HG03565 (cell line): ENCODE measurements around the gene USP4.
"Not testable (repeated sequence)": the region's sequence is repeated elsewhere in the genome, so short reads cannot be mapped to it uniquely, and the experiment has no call there.

Experiments
- ATAC-seq: cut with Tn5 transposase; IDR thresholded peaks from one replicate; pipeline ENCODE4 v1.9.1; 2021; ENCODE audit warnings: mild to moderate bottlenecking, moderate library complexity; ENCODE audit not compliant: unreplicated experiment

Gene USP4

DNA sequence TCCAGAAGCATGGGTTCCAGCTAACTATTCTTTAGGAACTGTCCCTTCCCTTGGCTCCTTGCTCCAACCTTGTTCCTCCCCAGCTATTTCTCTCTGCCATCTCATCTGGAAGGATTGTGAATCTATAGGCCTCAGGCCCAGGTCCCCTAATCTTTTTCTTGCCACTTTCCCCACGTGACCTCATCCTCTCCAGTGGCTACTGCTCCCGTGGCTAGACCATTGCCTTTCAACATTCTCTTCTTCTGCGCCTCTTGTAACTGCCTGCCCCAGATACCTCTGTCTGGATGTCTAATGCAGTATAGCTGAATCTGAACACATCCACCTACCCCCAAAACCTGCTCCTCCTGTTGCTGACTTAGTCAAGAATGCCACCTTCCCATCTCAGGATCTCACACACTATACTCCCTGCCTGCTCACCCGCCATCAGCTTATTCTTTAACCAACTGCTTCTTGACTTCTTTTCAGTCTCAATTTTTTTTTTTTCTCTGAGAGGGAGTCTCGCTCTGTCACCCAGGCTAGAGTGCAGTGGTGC is 13.1 kb upstream of the USP4 start:
- no peak for ATAC-seq

DNA sequence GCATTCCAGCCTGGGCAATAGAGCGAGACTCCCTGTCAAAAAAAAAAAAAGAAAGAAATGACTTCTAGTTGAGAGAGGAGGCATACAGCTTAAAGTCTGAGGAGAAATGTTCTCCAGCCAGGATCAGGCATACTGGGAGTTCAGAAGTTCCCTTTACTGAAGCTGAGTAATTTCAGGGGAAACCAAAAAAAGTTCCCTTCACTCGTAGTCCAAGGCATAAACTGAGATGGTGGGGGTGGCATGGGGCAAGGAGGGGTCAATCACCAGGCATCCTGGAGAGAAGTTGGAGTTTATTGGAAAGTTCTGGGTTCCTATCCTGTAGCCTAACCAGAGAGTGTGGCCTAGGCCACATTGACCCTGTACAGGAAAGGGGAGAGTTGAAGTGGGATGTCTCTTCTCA is 12.4 kb upstream of the USP4 start:
- ATAC-seq, result no peak

DNA sequence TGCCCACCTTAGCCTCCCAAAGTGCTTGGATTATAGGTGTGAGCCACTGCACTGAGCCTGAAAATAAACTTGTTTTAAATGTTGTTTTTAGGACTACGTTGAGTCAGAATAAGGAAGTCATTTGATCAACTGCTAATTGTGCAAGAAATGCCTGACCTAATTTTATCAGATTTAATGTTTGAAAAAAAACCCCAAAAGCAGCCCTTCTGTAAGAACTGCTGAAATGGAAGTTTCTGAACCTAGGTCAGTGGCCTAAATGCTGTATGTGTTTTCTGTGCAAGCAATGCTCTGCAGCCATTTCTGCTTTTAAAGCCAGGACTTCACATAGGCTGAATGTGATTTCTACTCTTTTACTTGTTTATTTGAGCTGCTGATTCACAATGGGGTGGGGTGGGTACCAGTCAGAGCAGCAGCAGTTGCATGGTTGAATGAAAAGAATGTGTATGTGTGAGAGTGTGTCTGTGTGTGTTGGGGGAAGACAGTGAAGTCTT is 11.7 kb upstream of the USP4 start:
- no peak for ATAC-seq

DNA sequence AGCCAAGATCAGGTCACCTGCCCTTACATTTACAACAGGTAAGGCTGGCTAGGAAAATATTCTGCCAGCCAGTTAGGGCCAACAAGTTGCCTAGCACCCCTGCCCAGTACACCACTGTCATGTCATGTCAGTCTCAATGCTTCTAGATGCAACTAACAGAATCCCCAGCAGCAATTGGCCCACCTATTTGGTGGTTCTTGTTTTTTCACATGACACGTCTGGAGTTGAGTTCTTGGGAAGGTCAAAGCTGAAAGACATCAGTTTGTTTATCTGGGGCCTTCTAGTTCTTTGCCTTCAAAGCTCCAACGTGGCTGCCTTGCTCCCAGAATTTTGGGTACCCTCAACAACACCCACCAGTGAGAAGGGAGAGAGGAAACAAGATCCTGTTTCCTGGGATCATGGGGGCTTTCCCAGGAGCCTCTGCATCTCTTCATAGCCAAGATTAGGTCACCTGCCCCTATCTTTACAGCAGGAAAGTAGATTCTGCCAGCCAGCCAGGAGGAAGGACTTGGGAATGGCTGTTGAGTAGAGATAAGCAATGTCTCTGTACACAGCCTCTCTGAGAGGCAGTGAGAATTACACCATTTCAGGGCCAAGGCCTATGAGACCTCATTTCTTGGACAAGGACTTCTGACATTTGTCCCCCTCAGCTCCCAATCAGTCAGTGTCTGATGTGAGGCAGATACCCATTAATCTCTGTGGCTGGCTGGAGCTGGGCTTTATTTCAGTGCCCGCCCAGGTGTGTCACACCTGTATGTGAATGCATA is 9.7 kb upstream of the USP4 start:
- ATAC-seq, result no peak

DNA sequence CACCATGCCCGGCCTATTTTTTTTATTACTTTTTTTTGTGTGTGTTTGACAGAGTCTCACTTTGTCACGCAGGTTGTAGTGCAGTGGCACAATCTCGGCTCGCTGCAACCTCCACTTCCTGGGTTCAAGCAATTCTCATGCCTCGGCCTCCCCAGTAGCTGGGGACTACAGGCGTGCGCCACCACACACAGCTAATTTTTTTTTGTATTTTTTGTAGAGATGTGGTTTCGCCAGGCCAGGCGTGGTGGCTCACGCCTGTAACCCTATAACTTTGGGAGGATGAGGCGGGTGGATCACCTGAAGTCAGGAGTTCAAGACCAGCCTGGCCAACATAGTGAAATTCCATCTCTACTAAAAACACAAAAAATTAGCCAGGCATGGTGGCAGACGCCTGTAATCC is 8.5 kb upstream of the USP4 start:
- ATAC-seq, result not testable (repeated sequence)

DNA sequence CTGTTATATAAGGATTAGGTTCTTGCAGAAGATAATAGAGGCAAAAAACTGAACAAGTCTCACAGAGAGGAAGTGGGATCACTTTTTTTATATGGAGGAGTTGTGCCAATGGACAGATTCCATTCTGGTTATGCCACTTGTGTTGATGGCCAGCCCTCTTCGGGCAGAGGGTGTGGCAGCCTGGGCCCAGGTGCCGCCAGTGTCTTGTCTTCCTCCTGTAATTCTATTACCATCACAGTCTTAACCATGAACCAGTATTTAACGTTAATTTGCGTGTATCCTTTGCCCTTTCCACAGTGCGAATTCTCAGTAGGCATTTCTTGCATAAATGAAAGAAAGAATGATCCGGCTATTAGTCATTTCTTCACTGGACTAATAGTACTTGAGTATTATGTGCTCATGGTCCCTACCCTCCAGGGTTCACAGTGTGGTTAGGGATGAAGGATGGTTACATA is 7.0 kb upstream of the USP4 start:
- no peak for ATAC-seq

DNA sequence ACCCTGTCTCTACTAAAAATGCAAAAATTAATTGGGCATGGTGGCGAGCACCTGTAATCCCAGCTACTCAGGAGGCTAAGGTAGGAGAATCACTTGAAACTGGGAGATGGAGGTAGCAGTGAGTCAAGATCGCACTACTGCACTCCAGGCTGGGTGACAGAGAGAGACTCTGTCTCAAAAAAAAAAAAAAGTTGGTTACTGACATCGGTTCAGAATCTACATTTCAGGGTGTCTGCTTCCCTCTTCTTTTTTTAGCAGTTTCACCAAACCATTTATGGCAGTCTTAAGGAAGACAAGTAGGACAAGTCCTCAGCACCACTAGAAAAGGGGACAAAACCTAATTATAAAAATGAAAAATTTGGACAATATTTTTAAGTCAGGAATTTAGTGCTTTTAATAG is 3.3 kb upstream of the USP4 start:
- ATAC-seq, result no peak

DNA sequence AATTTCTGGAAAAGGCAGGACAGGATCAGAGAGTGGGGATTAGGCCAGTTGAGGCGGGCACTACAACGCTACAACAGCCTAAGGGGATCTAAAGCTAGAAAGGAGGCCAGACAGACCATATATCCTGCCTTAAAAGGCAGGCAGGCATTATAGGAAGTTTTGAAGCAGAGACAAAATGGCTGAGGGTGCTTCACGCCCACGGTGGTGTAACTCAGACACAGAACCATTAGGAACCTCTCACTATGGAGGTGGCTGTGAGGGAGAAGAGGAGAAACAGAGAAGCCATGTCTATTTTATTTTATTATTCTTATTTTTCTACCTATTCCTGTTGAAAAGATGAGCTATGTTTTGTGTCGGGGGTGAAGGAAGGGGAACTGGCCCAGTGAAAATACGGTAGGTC is 2.1 kb upstream of the USP4 start:
- no peak for ATAC-seq

DNA sequence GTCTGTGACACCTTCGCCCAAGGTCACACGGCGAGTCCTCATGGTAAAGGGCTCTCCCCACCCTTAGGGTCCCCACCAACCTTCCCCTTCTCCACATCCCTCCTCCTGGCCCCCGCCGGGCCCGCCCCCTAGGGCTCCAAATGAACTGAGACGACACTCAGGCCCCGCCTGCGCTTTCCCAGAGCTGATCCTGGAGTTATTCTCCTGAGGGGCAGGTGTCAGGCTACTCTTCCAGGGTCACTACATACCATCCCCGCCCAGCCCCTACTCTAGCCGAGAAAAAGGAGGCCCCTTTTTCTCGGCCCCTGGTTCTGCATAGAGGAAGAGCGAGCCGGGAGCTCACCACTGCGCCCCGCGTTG is 292 bp downstream of the USP4 start:
- ATAC-seq, result no peak

DNA sequence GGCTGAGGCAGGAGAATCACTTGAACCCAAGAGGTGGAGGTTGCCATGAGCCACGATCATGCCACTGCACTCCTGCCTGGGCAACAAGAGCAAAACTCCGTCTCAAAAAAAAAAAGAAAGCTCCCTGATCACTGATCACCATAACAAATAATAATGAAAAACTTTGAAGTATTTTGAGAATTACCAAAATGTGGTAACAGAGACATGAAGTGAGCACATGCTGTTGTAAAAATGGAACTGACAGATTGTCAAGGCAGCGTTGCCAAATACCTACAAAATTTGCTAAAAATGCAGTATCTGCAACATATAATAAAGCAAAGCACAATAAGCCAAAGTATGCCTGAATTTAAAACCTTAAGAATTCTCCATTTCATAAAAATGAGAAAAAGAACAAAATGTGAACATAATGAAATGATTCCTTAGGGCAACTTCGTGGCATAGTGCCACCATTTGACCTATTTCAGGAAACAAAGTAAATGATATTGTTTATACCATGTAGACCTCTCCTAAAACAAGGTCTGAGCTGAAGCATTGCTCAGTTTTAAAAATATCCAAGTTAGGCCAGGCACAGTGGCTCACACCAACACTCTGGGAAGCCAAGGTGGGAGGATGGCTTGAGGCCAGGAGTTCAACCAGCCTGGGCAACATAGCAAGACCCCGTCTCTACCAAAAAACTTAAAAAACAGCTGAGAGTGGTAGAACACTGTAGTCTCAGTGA is 5.8 kb downstream of the USP4 start:
- no peak for ATAC-seq

DNA sequence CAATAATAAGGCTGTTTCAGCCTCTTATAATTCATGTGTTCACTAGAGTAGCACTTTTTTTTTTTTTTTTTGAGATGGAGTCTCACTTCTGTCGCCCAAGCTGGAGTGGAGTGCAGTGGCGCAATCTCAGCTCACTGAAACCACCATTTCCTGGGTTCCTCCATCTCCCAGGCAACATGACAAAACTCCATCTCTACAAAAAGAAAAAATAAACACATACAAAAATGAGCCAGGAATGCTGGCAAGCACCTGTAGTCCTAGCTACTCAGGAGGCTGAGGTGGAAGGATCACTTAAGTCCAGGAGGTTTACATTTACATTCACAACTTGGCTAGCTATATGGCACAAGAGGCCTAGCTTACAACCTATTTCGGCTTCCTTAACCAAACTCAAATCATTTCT is 6.8 kb downstream of the USP4 start:
- ATAC-seq, result no peak

DNA sequence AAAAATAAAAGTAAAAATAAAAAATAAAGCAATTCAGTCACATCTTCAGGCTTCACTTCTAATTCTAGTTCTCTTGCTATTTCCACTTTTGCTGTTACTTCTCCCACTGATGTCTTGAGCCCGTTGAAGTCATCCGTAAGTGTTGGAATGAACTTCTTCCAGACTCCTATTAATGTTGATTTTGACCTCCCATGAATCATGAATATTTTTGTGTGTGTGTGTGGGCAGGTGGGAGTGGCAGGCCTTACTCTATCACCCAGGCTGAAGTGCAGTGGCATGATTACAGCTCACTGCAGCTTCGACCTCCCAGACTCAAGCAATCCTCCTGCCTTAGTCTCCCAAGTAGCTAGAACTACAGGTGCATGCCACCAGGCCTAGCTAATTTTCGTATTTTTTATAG is 10.7 kb downstream of the USP4 start:
- no peak for ATAC-seq

DNA sequence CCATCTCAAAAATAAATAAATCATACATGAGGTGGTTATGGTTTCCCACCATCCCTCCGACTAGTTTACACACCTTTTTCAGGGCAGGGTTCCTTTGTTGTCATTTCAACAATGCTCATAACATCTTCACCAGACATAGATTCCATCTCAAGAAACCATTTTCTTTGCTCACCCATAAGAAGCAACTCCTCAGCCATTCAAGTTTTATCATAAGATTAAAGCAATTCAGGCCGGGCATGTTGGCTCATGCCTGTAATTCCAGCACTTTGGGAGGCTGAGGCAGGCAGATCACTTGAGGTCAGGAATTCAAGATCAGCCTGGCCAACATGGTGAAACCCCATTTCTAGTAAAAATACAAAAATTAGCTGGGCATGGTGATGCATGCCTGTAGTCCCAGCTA is 11.5 kb downstream of the USP4 start:
- ATAC-seq, result not testable (repeated sequence)

DNA sequence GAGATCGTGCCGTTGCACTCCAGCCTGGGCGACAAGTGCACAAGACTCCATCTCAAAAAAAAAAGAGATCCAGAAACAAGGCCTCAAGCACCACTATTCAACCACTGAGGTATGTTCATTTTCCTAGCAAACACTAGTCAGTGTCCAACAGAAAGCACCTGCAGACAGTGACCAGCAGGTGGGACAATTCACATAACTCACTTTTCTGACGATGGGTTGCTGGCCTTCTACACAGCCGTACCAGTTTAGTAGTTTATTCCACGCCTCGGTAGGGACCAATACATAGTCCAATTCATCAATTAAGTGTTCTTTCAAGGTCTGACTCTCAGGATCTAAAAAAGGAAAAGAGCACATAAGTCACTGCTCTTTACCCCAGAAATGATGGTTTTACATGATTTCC is 12.4 kb downstream of the USP4 start:
- no peak for ATAC-seq

DNA sequence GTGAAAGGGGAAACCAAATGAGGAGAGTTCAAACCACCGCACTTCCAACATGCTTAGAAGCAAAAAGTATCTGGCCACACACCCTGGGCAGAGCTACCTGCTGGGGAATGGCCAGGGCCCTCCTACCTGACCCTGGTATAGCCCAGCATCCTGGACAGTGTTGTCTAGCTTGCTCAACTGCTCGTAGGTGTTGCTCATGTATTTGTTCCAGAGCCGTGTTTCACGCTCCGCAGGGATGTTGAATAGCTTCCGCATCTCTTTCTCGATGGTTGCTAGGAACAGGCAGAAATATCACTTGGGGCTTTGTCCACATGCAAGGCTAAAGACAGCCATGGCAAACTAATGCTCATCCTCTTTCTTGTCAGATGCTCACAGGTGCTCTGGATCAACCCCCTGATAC is 15.1 kb downstream of the USP4 start:
- ATAC-seq, result no peak

DNA sequence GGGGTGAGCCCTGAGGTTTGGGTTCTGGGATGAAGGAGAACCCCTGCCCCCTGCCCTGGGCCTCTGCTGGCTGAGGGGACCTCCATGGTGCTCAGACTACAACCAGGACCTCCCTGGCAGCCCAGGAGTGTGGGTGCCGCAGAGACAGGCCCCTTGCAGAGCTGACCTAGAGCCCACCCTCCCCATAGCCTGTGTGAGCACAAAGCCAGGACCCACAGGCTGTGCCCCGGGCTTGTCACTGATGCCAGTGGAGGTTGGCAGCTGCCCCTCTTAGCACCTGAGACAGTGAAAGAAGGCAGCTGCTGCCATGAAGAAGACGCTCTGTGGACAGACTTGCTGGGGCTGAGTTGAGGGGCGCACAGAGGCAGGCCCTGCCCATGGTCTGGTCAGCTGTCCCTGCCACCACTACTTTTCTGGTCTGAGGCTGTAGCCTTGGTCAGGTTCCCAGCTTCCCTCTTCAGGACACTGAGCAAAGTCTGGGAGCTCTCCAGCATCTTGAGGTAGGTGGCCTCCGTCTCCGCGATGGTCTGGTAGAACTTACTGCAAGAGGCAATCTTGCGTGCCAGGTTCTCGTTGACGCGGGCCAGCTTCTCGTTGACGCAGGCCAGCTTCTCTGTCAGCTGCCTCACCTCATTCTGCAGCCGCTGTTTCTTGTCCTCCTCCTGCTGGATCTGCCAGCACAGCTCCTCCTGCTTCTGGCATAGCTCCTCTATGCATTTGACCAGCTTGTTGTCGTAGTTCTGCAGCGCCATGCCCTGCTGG is 23.0 kb downstream of the USP4 start:
- ATAC-seq, result no peak

DNA sequence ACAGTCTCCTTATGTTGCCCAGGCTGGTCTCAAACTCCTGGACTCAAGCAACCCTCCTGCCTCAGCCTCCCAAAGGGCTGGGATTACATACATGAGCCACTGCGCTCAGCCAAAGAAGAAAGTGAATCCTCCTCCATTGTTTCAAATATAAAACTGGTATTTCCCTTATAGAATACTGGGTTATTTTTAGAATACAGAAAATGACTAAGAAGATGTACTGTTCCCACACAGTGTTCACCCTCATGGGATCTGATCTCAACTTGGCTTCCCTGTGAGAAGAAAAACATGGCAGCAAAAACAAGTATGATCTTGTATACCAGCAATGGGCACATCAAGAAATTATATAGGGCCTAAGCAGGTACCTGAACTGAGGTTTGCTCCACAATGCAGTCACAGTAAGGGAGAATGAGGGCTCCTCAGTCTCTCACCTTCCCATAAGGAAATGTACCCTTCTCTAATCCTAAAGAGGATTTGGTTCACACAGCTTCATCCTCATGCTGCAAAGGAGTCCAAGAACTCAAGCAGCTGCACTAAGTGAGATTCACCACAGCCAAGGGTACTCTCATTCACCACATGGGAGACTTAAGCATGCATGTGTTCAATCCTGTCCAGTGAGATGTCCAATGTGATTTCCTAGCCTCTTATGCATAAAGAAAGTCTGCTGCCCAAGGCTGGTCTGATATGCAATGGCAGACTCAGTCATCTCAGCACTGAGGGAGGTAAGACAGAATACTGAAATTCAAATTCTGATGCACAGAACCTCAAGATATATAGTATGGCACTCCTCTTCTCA is 25.8 kb downstream of the USP4 start:
- ATAC-seq, result no peak

DNA sequence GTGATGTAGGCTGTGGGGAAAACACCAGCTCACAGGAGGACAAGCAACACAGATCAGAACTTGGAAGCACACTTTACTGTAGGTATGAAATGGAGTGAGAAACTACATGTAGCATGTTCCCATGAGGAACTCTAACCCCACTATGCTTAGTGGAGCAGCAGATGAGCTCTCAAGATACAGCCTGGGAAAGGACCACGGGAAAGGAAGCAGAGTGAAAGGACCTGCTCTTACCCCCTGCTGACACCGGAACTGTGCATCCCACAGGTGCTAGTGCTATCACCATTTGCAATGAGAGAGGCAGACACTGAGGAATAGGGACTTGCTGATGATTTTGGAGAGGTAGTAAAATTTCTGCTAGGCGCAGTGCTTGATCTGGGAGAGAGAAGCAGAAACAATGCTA is 28.6 kb downstream of the USP4 start:
- no peak for ATAC-seq

DNA sequence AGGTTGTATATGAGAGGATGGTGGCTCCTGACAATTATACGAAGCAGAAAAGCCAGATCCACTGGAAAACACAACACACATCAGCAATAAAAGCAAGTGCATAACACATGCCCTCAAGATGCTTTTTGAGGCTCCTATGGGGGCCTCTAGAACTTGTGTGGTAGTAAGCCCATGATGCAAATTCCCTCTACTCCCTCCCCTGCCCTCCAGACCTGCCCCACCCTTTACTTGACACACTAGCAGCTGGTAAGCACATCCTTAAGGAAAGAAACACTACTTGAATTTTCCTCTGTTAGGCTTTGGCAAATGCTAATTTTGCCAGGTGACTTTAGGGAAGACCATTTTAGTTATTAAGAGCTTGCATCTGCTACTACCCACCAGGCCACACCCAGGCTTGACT is 29.2 kb downstream of the USP4 start:
- ATAC-seq, result no peak

DNA sequence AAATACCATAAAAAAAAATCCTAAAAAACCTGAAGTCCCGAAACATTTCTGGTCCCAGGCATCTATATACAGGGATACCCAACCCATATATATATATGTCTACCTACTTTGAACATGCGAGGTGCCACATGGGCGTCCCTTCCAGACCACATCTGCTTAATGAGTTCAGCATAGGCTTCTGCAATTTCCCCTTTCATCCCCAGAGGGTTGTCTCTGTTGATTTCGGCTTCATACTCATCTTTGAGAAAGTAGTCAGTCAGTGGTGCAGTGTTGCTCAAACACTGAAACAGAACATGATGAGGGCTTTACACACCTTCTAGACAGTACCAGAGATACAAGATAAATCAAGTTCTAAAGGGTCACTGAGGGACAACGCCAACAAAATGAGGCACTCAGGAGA is 34.2 kb downstream of the USP4 start:
- ATAC-seq, result no peak

DNA sequence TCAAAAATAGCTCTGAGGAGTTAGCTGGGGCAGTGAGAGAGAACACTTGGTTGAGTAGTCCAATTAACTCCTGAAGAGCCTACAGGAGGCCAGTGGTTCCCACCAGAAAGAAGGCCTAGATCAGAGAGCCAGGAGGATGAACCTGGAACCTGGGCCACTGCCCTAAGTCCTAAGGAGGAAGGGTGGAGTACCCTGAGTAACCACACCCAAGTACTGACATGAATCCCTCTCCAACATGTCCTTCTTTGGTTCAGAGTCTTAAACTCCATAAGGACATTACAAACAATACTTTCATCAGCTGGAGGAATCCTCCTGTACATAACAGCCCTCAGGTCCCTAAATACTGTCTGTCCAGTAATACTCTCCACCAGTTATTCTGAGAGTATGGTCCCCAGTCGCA is 37.2 kb downstream of the USP4 start:
- ATAC-seq, result no peak
